A673 (cell line): Measurements from ENCODE around the gene PCDHGA2. TPM values are rescaled to one million over a fixed set of nuclear protein-coding genes. Genes with fewer than 3 reads are reported as not detected.
"Not testable (repeated sequence)": the region's sequence is repeated elsewhere in the genome, so short reads cannot be mapped to it uniquely, and the experiment has no call there.

Experiments used
- BruUV-seq: library from RNA; stranded (reverse); fragments of 400-500 nt; replicated peaks from 2 replicates; lab custom pipeline; 2021; lab: Mats Ljungman, UMichigan
- CTCF ChIA-PET: fragments of 300-600 bp; sonication (Branson Sonifier 250); formaldehyde crosslinking; loops from one replicate; lab custom pipeline; 2022; ENCODE audit warnings: antibody characterized with exemption; lab: Charles Lee
- POLR2A ChIA-PET: fragments of 300-600 bp; sonication (Branson Sonifier 250); formaldehyde crosslinking; loops from one replicate; lab custom pipeline; 2022; ENCODE audit warnings: antibody characterized with exemption; ENCODE audit not compliant: low non-redundant PET; lab: Charles Lee
- DNase-seq: peaks from one replicate; pipeline ENCODE4 v3.0.0-alpha.2; 2015; ENCODE audit warnings: low spot score
- H3K27ac ChIP-seq: fragments of 200-600 bp; sonication (generic); 2 replicates; pipeline ENCODE4 v1.5.1; 2016; ENCODE audit warnings: mixed run types, low read depth, mild to moderate bottlenecking, mixed read lengths, antibody characterized with exemption, low read length; ENCODE audit not compliant: poor library complexity, severe bottlenecking
- H3K27me3 ChIP-seq: fragments of 200-600 bp; sonication (generic); replicated peaks from 2 replicates; pipeline ENCODE4 v1.6.1; 2017; ENCODE audit warnings: mixed run types, low read depth, mild to moderate bottlenecking, mixed read lengths, antibody characterized with exemption, low read length; ENCODE audit not compliant: insufficient read depth, poor library complexity
- H3K36me3 ChIP-seq: fragments of 200-600 bp; sonication (generic); 2 replicates; pipeline ENCODE4 v1.6.1; 2016; ENCODE audit warnings: mixed run types, mild to moderate bottlenecking, mixed read lengths, antibody characterized with exemption, low read length; ENCODE audit not compliant: insufficient read depth, poor library complexity, severe bottlenecking
- H3K4me1 ChIP-seq: fragments of 200-600 bp; sonication (generic); 2 replicates; pipeline ENCODE4 v1.6.1; 2017; ENCODE audit warnings: mixed run types, mild to moderate bottlenecking, mixed read lengths, antibody characterized with exemption, low read length; ENCODE audit not compliant: insufficient read depth, poor library complexity, severe bottlenecking
- H3K4me3 ChIP-seq: fragments of 200-600 bp; sonication (generic); 2 replicates; pipeline ENCODE4 v1.5.1; 2016; ENCODE audit warnings: low read depth, mixed run types, mild to moderate bottlenecking, mixed read lengths, low read length; ENCODE audit not compliant: poor library complexity, severe bottlenecking
- H3K9me3 ChIP-seq: fragments of 200-600 bp; sonication (generic); 2 replicates; pipeline ENCODE4 v1.6.1; 2016; ENCODE audit warnings: mixed run types, low read depth, mild to moderate bottlenecking, mixed read lengths, antibody characterized with exemption, low read length; ENCODE audit not compliant: poor library complexity, severe bottlenecking
- EZH2 ChIP-seq: fragments of 200-600 bp; sonication (generic); IDR thresholded peaks from 2 replicates; pipeline ENCODE4 v1.6.1; 2017; ENCODE audit warnings: borderline replicate concordance, low read depth, mild to moderate bottlenecking, mixed read lengths, antibody characterized with exemption, low read length; ENCODE audit not compliant: poor library complexity, severe bottlenecking
- intact Hi-C: fragments of 100-400 bp; cut with micrococcal nuclease; formaldehyde crosslinking; loops from one replicate; pipeline ENCODE4 v1.10.0; 2022; ENCODE audit not compliant: unreplicated experiment
- total RNA-seq: library from RNA; stranded (reverse); gene quantifications from 2 replicates; pipeline ENCODE4 v1.2.3, GENCODE V29; 2021
- TF ChIP-seq, protein P1 (sequence below): fragments of 300-800, 200-600 bp; sonication (generic); conservative IDR thresholded peaks from 2 replicates; pipeline ENCODE4 v1.5.1; 2017; ENCODE audit warnings: low read depth, mild to moderate bottlenecking, antibody characterized with exemption, low read length, moderate library complexity, mixed read lengths

The PCDHGA2 gene
- total RNA-seq, 1 experiment from 2014 or later = 1.8 TPM

DNA sequence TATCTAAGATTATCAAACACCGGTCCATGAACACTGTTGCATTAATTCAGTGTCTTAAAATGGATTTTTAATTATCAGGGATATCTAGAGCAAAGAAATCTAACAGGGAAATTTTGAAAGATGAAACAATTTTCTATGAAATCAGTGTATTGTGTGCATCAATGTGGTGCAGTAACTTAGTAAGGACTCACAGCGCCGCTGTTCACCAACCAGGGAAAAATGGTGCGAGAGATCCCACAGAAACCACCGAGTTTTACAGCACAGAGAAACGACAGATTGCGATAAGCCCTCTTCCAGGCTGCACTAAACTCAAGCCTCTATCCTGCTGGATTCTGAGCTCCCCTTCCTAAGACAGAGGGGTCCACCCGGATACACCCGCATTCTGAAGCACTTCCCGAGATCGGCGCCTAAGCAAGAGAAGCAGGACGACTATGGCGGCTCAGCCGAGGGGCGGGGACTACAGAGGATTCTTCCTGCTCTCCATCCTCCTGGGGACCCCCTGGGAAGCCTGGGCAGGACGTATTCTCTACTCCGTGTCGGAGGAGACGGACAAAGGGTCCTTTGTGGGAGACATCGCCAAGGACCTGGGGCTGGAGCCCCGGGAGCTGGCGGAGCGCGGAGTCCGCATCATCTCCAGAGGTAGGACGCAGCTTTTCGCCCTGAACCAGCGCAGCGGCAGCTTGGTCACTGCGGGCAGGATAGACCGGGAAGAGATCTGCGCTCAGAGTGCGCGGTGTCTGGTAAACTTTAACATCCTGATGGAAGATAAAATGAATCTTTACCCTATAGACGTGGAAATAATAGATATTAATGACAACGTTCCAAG is 44.1 kb downstream of the PCDHGA2 start, which contains the start of gene PCDHGA7:
Gene PCDHGA7 (plus strand): TSS at position 274 of the 826 bp plus-strand sequence. CDS start 158 bp downstream, at position 432.
- Histone ChIP-seq H3K36me3 (no peaks in the 10 kb centered on the region), H3K27ac (peak within 1 kb of the TSS; percentile 65), H3K4me3 (peak within 1 kb of the TSS; percentile 47), H3K27me3 (no peaks in the 10 kb centered on the region), H3K9me3 (peaks cover 47% of the 10 kb centered on the region), H3K4me1 (no peaks in the 10 kb centered on the region)
- no peak for TF ChIP-seq EZH2
- TF ChIP-seq, protein P1, sequence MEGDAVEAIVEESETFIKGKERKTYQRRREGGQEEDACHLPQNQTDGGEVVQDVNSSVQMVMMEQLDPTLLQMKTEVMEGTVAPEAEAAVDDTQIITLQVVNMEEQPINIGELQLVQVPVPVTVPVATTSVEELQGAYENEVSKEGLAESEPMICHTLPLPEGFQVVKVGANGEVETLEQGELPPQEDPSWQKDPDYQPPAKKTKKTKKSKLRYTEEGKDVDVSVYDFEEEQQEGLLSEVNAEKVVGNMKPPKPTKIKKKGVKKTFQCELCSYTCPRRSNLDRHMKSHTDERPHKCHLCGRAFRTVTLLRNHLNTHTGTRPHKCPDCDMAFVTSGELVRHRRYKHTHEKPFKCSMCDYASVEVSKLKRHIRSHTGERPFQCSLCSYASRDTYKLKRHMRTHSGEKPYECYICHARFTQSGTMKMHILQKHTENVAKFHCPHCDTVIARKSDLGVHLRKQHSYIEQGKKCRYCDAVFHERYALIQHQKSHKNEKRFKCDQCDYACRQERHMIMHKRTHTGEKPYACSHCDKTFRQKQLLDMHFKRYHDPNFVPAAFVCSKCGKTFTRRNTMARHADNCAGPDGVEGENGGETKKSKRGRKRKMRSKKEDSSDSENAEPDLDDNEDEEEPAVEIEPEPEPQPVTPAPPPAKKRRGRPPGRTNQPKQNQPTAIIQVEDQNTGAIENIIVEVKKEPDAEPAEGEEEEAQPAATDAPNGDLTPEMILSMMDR = peak; percentile 56
- POLR2A ChIA-PET = no interaction called here
- intact Hi-C loops = no loop called here
- DNase-seq = peak; percentile 68
- CTCF ChIA-PET = no interaction called here
- BruUV-seq = TSS peak; percentile 13

- TF ChIP-seq EZH2 = no peak
- TF ChIP-seq, protein P1 = no peak
- CTCF ChIA-PET = no interaction called here
- Histone ChIP-seq H3K9me3 (peaks cover 48% of the 10 kb centered on the region), H3K27ac (peak overlapping the region; percentile 65), H3K4me1 (no peaks in the 10 kb centered on the region), H3K4me3 (peak overlapping the region; percentile 47), H3K27me3 (no peaks in the 10 kb centered on the region), H3K36me3 (no peaks in the 10 kb centered on the region)
- no TSS peak for BruUV-seq
- intact Hi-C loops = no loop called here
- POLR2A ChIA-PET = no interaction called here
- no peak for DNase-seq
Observed at GRCh38 chr5:141383345-141383744, 44.8 kb downstream of the PCDHGA2 start.

- no peaks in the 10 kb centered on the region for H3K36me3 ChIP-seq
- no peaks in the 10 kb centered on the region for H3K27me3 ChIP-seq
- ChIA-PET POLR2A (no interaction called here), CTCF (no interaction called here)
- TF ChIP-seq EZH2 = no peak
- TF ChIP-seq, protein P1 = no peak
- intact Hi-C loops = no loop called here
- no peak for DNase-seq
- no TSS peak for BruUV-seq
- H3K9me3 ChIP-seq = peaks cover 57% of the 10 kb centered on the region
- no peak overlapping the region for H3K4me3 ChIP-seq
- H3K4me1 ChIP-seq = no peaks in the 10 kb centered on the region
- H3K27ac ChIP-seq = no peak overlapping the region
Observed at GRCh38 chr5:141384471-141385267, 46.1 kb downstream of the PCDHGA2 start.

GRCh38 chr5:141387557-141388311 is 49.2 kb downstream of the PCDHGA2 start, which contains the start of gene PCDHGB4:
PCDHGB4 (plus strand) TSS chr5:141387698; CDS start chr5:141387885, 187 bp downstream.
- CTCF ChIA-PET, H3K36me3 ChIP-seq, H3K4me3 ChIP-seq, BruUV-seq, DNase-seq, intact Hi-C loops, H3K27me3 ChIP-seq, H3K4me1 ChIP-seq, POLR2A ChIA-PET, H3K27ac ChIP-seq: not testable (repeated sequence)
- peaks cover 70% of the 10 kb centered on the region for H3K9me3 ChIP-seq
